Body of pancreas (tissue), 4 donors: ENCODE measurements around the gene IQCK. TPM values are rescaled to one million over a fixed set of nuclear protein-coding genes. Genes with fewer than 3 reads are reported as not detected.

Source experiments
- ATAC-seq: fragments of 150-250 bp; one replicate; pipeline ENCODE4 v1.9.1; 2016
- DNase-seq, 4 donors: peaks; one replicate each; pipeline ENCODE4 v3.0.0-alpha.2; 2019
- H3K27ac ChIP-seq, 4 donors: fragments of 200-600 bp; sonication (generic); 1 replicate in 3 of 4; 2 replicates in 1 of 4; pipeline versions ENCODE4 v1.5.1 to v1.6.1; 2016 to 2019; ENCODE audit warnings: mild to moderate bottlenecking in 1 of 4, mixed read lengths in 1 of 4, moderate library complexity in 1 of 4
- H3K27me3 ChIP-seq, 2 donors: fragments of 200-600 bp; sonication (generic); one replicate each; pipeline ENCODE4 v1.6.0; 2016; ENCODE audit warnings: mild to moderate bottlenecking in 1 of 2
- H3K36me3 ChIP-seq, 2 donors: fragments of 200-600 bp; sonication (generic); replicated peaks in 1 of 2; 2 replicates each; pipeline ENCODE4 v1.5.1; 2016; ENCODE audit warnings: low read depth in 2 of 2; ENCODE audit not compliant: insufficient read depth in 1 of 2
- H3K4me1 ChIP-seq: fragments of 200-600 bp; sonication (generic); one replicate; pipeline ENCODE4 v1.6.0; 2016
- H3K4me3 ChIP-seq, 2 donors: fragments of 200-600 bp; sonication (generic); 1 replicate in 1 of 2; 2 replicates in 1 of 2; pipeline ENCODE4 v1.5.1; 2016 to 2019
- H3K9me3 ChIP-seq, 3 donors: fragments of 200-600 bp; sonication (generic); 1 replicate in 2 of 3; 2 replicates in 1 of 3; pipeline ENCODE4 v1.5.1; 2016
- POLR2A ChIP-seq, 3 donors: fragments of 450-650 bp; IDR thresholded peaks; one replicate each; pipeline ENCODE4 v1.6.1; 2016; ENCODE audit warnings: antibody characterized with exemption in 3 of 3, mild to moderate bottlenecking in 2 of 3
- WGBS, 2 donors: methylation state at CpG; one replicate each; pipeline ENCODE4 v1.1.5; 2017; 5-methylcytosine and 5-hydroxymethylcytosine counted together
- intact Hi-C: fragments of 100-400 bp; cut with DNase I; formaldehyde crosslinking; loops from one replicate; pipeline ENCODE4 v1.15.1; 2023
- total RNA-seq, 2 donors: library from RNA; depleted of rRNA; stranded (reverse); fragments of >200 nt; gene quantifications; one replicate each; pipeline ENCODE4 v1.1.0, GENCODE V29; 2016
- TF ChIP-seq, protein P1 (sequence below), 7 experiments: fragments of 450-650 bp in 4 of 7; fragments of 200-600 bp in 3 of 7; sonication (generic) in 3 of 7; IDR thresholded peaks; one replicate each; pipeline ENCODE4 v1.5.1; 2016 to 2019; ENCODE audit warnings: antibody characterized with exemption in 7 of 7

IQCK gene
- total RNA-seq, 2 donors from 2014 or later = 10.9 to 52.7 TPM

DNA sequence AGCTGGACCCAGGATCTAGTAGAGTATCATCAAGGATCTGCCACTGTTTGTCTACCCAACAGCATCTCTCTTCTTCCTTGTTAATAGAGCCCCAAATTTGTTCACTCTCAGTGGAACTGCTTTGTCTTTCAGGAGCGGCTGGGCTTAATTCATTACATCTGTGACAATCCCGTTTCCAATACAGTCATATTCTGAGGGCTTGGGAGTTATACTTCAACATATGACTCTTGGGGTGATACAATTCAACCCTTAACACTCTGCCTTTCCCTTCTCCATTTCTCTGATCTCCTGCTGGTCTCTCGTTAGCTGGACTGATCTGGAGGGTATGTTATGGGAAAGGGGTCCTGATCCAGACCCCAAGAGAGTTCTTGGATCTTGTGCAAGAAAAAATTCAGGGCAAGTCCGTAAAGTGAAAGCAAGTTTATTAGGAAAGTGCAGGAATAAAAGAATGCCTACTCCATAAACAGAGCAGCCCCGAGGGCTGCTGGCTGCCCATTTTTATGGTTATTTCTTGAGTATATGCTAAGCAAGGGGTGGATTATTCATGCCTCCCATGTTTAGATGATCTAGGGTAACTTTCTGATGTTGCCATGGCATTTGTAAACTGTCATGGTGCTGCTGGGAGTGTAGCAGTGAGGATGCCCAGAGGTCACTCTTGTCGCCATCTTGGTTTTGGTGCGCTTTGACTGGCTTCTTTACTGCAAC is 42.4 kb downstream of the IQCK start:
- Histone ChIP-seq H3K27me3 (no peaks in the 10 kb centered on the region), H3K27ac (no peak overlapping the region), H3K4me1 (no peaks in the 10 kb centered on the region), H3K36me3 (no peaks in the 10 kb centered on the region), H3K9me3 (no peaks in the 10 kb centered on the region), H3K4me3 (no peak overlapping the region)
- intact Hi-C loops = no loop called here
- DNase-seq (no peak), ATAC-seq (no peak)
- TF ChIP-seq, protein P1, sequence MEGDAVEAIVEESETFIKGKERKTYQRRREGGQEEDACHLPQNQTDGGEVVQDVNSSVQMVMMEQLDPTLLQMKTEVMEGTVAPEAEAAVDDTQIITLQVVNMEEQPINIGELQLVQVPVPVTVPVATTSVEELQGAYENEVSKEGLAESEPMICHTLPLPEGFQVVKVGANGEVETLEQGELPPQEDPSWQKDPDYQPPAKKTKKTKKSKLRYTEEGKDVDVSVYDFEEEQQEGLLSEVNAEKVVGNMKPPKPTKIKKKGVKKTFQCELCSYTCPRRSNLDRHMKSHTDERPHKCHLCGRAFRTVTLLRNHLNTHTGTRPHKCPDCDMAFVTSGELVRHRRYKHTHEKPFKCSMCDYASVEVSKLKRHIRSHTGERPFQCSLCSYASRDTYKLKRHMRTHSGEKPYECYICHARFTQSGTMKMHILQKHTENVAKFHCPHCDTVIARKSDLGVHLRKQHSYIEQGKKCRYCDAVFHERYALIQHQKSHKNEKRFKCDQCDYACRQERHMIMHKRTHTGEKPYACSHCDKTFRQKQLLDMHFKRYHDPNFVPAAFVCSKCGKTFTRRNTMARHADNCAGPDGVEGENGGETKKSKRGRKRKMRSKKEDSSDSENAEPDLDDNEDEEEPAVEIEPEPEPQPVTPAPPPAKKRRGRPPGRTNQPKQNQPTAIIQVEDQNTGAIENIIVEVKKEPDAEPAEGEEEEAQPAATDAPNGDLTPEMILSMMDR (IDR thresholded peaks at IDR 0.05) = no peak
- TF ChIP-seq POLR2A (IDR thresholded peaks at IDR 0.05) = no peak
- WGBS, 2 donors = 90 to 91% methylated on average over 7 of the region's 7 CpGs

DNA sequence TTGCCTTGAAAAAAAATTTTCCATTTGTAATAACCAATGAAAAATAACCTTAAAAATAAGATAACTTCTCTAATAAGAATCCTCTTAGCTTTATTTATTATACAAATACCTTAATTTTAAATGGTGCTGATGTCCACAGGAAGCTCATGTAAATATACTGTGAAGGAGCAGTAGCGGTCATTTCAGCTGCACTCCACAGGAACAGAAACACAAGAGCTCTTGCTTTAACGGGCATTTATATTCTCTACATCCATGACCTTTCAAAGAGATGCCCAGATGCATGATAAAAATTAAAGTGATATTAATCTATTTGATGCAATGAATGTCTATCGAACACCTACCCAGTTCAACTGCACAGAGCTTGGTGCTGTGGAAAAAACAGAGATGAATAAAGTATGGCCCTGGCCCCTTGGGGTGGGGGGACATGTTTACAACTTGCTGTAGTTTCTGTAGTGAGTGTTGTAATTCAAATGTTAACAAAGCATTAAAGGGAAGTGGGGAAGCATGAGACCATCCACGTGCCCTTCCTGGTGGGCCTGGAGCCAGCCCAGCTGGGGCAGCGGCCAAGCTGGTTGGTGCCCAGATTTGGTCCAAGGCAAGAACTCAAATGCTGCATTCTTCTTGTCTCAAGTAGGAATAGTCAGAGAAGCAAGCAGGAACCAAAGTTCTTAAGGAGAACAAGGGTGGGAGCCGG is 47.9 kb downstream of the IQCK start:
- intact Hi-C loops = no loop called here
- Histone ChIP-seq H3K9me3 (no peaks in the 10 kb centered on the region), H3K36me3 (no peaks in the 10 kb centered on the region), H3K4me1 (no peaks in the 10 kb centered on the region), H3K27me3 (no peaks in the 10 kb centered on the region), H3K4me3 (no peak overlapping the region), H3K27ac (peak overlapping the region in 3 of 4 donors; percentile 14 to 45 (median 28))
- peak; percentile 35 for ATAC-seq
- DNase-seq = peak in 3 of 4 donors; percentile 35 to 64 (median 36)
- TF ChIP-seq POLR2A (IDR thresholded peaks at IDR 0.05) = no peak
- TF ChIP-seq, protein P1 (IDR thresholded peaks at IDR 0.05) = no peak
- WGBS, 2 donors = 68 to 73% methylated on average over 6 of the region's 6 CpGs

DNA sequence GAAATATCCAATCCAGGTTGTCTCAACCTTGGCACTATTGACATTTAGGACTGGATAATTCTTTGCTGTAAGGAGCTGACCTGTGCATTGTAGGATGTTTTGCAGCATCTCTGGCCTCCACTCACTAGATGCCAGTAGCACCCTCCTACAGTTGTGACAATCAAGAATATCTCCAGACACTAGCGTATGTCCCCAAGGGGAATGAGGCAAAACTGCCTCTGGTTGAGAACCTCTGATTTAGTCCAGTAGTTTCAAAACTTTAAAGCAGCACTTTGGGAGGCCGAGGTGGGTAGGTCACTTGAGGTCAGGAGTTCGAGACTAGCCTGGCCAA is 48.4 kb downstream of the IQCK start:
- intact Hi-C loops = no loop called here
- ATAC-seq = no peak
- no peaks in the 10 kb centered on the region for H3K36me3 ChIP-seq

GRCh38 chr16:19766988-19767387 is 48.9 kb downstream of the IQCK start:
- Histone ChIP-seq H3K9me3 (no peaks in the 10 kb centered on the region), H3K36me3 (no peaks in the 10 kb centered on the region), H3K4me1 (no peaks in the 10 kb centered on the region), H3K4me3 (no peak overlapping the region), H3K27me3 (no peaks in the 10 kb centered on the region), H3K27ac (no peak overlapping the region)
- no peak for ATAC-seq
- TF ChIP-seq, protein P1 (IDR thresholded peaks at IDR 0.05) = no peak
- no peak for TF ChIP-seq POLR2A (IDR thresholded peaks at IDR 0.05)
- DNase-seq = no peak
- intact Hi-C loops = no loop called here
- WGBS, 2 donors = 89 to 93% methylated on average over 9 of the region's 9 CpGs

More for the DNA sequence above, 48.4 kb downstream of the IQCK start:
- no peak for DNase-seq
- TF ChIP-seq, protein P1 (IDR thresholded peaks at IDR 0.05) = no peak
- TF ChIP-seq POLR2A (IDR thresholded peaks at IDR 0.05) = no peak
- H3K9me3 ChIP-seq = no peaks in the 10 kb centered on the region
- no peaks in the 10 kb centered on the region for H3K4me1 ChIP-seq
- peak overlapping the region in 1 of 4 donors; percentile 28 for H3K27ac ChIP-seq
- H3K27me3 ChIP-seq = no peaks in the 10 kb centered on the region
- H3K4me3 ChIP-seq = no peak overlapping the region
- 82 to 91% methylated on average over 3 of the region's 3 CpGs for WGBS, 2 donors
